Stimulated activated CD4-positive, alpha-beta T cell treated with anti-CD3 and anti-CD28 coated beads, Interleukin-12 subunit alpha, Interleukin-12 subunit beta, amount 100 ng/mL, for 48 hours (primary cell): ENCODE measurements around the gene CLNK.

Source experiments
- DNase-seq, 3 donors: peaks; one replicate each; pipeline ENCODE4 v3.0.0-alpha.2; 2020; ENCODE audit warnings: low read depth in 2 of 3, low spot score in 1 of 3

Gene CLNK

DNA sequence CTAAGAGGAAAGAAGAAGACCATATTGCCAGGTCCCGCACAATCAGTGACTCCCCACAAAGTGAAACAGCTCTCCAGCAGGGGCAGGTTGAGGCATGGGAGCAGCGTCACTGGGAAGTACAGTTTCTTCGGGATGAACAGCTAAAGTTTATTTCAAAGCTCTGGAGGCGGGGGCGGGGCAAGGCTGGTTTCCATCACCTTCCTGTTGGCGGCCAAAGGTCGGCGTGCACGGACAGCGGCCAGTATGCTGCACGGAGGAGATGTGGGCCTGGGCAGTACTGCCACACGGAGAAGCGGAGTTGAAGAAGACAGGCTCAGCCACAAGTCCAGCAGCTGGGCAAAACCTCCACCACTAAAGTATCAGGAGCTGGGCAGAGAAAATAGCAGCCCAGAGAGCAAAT, 226.4 kb downstream of the CLNK start:
- DNase-seq, result no peak

DNA sequence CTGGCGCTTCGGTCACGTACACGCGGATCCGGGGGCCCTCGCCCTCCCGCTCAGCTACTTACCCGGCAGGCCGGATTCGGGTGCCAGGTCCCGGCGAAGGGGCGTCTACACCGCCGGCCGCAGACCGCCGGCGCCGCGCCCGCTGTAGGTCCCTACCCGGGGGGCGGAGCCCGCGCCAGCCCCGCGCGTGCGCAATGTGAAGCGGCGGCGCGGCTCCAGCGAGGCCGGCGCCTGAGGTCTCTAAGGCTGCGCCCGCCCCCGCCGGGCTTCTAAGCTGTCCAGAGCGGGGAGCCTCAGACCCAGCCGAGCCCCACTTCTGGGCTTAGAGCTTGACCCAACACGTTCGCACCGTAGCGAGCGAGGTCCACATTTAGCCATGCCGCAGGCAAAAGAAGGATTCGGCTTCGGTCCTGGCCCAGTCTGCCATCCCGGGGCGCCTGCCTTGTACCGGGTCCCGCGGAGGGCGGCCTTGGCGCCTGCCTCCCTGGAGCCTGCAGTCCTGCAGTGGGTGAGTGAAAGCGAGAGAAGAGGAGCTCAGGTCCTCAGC, 227.2 kb downstream of the CLNK start, which contains the start of gene ZNF518B:
Gene ZNF518B, minus strand, starts transcription at position 172 of the 547 bp plus-strand sequence. CDS start 11,098 bp downstream, outside the sequence.
- peak in 2 of 3 donors; percentile 44 to 68 for DNase-seq

DNA sequence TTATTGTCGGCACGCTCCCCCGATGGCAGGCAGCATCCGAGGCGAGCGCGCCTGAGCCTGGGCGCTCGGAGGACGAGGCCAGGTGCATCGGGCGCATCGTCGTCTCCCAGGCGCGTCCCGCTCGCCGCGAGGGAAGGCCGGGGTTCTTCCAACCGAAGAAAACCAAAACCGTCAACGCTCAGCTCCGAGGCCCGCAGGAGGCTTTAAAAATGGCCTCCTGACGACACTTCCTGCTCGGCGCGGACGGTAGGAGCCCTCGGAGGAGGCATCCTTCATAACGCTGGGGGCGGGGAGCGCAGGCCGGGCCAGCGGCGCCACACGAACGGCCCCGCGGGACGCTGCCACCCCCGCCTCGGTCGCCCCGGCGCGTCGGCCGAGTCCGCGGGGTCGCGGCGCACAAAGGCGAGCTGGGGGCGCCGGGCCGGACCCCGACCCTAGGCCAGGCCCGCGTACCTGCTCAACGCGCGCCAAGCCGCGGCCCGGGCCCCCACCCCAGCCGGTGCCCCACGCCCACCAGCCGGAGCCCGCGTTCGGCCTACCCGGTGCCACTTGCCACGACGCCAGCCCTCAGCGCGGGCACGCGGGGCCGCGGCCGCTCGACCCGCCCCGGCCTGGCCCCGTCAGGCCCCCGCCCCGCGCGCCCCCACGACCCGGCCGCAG, 227.8 kb downstream of the CLNK start:
- DNase-seq, result peak in 2 of 3 donors; percentile 36 to 50

DNA sequence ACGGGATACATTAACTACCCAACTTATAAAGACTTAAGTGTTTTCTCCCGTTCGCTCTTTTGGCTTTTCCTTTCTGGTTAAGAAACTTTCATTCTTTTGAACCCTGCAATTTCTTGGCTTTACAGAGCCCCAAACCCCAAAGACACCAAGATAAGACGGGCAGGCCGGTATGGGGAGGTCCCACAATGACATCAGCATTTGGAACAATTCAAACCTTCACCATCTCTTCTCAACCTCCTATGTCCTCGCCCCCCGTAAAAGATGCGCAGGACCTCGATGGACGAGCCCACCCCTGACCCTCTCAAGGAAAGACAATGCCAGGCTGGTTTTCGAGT, 228.3 kb downstream of the CLNK start:
- no peak for DNase-seq

DNA sequence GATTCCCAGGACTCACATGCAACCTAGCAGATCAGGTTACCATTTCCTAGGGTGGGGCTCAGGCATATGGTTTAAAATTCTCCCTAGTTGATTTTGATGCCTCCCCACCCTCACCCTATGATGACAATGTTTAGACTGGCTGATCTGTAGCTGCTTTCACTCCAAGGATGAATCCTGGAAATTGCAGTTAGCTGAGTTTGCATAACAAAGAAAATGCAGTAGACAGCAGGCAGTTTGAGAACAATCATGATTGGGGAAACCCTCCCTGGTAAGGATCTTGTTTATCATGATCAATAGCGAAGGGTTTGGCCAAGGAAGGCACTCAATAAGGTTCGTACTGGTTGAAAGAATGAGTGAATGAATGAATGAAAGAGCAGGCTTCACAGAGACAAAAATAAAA, 229.4 kb downstream of the CLNK start:
- no peak for DNase-seq

DNA sequence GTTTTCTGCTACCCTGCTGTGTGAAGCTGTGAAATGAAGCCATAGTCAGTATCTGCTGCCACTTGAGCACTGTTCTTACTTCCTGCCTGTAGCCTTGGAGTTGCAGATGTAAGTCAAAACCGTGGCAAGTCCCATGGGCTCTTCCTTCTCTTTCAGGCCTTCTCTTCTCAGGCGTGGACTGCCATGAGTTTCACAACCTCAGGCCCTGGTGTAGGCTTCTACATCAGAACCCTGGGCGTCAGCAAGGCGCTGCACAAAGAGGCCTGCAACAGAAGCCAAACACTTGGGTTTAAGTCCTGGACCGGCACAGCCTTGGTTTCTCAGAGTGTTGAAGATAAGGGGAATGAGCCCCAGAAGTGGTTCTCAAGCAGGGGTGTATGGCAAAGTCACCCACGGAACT, 229.8 kb downstream of the CLNK start:
- DNase-seq, result no peak

DNA sequence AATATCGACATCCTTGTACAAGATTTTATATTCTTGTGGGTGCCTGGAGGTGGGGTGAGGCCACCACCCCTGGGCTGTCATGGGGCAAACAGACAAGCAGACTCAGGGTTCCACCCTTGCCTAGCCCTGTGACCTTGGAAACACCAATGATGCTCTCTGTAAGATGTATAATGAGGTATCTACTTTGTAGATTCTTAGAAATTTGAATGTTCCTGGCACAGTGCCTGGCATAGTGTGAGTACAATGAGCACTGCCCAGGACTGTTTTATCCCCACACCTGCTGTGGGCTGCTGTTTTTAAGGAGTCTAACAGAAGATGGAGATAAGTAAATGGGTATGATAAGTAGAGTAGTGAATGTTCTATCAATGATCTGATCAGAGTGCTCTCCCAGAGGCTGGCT, 230.4 kb downstream of the CLNK start:
- DNase-seq, result no peak

DNA sequence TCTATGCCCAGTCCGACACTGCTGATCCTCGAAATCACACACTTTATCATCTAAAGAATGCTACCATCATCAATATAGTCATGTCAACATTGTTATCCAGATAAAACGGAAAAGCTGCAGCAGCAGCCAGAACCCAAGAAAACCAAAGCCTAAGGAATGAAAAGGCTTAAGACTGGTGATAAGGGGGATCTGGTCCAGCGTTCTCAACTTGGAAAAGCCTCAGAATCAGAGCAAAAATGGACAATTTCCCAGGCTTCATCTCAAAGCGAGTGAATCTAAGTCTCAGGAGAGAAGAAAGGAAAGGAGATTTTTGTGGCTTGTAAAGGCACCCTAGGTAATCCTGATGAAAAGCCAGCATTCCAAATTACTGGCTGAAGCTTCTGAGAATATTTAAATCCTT, 235.6 kb downstream of the CLNK start:
- DNase-seq, result no peak

DNA sequence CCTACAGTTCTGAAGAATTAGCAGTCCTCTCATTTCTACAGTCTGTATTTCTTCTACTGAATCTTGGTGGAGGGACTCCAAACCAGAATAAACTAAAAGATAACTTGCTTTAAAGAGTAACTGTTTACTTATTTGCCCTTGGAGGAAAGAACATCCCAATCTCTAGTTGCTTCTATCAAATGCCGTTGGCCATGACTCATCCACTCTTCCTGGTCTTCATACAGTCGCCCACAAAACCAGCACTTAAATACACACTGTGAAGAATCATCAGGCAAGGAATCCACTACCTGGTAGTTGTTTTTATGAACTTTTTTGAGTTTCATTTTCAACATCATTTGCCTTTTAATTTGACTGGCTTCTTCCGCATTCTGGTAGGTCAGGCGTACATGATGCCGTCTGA, 241.6 kb downstream of the CLNK start:
- DNase-seq, result no peak

DNA sequence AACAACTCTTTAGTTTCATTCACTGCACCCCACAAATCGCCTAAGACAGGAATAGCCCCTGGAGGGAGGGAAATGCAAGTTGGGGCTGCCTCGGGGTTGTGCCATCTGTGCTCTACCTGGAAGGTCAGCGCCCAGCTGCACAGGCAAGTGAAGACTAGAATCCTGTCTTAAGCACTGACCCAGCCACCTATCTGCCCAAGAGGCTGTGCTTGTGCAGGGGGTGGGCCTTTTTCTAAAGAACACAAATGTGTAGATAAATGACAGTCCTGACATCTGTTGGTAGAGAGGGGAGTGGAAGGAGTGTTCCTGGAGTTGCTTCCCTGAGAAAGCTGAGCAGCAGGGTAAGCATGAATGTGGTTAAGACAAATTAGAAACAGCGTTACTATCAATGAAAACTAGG, 243.1 kb downstream of the CLNK start:
- no peak for DNase-seq

DNA sequence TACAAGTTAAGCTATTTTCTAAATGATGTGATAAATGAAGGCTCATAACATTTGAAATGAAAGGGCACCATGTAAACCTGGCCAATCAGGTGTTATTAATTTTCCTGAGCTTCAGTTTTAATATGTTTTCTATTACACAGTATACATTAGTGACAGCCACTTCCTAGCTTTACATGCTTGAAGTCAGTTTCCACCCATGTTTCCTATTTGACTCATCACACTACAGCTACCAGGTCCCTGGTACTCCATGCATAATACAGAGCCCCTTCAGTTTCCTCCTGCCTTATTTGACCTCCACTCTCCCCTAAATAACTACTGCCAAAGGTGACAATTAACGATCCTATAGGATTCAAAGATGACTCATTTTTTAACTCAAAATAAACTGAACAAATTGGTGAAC, 245.6 kb downstream of the CLNK start:
- no peak for DNase-seq

DNA sequence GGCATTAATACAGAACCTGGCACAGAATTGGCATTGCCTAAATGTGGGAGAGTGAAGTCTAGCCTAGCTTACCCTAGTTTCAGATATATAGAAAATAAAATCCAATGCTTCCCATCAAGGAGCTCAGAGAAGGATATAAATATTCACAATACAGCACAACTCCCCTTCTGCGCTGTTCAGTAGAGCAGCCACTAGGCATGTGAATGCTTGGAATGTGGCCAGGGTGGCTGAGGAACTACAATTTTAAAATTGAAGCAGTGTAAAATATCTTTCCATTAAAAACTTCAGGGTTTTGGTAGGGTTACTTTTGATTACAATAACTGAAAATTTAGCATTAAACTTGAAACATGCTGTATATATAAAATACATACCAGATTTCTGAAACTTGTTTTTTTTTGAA, 246.8 kb downstream of the CLNK start:
- no peak for DNase-seq
